ENCODE results near the gene TRIM28.

GRCh38 chr19:58552655-58553054, 8.8 kb downstream of the TRIM28 start:
- TF ChIP-seq MAX (IDR thresholded peaks at IDR 0.05) (no peak), TAF1 (IDR thresholded peaks at IDR 0.05; ENCODE audit: low read depth) (no peak), YY1 (IDR thresholded peaks at IDR 0.05; ENCODE audit: low read depth) (no peak), EGR1 (IDR thresholded peaks at IDR 0.05) (no peak), RAD21 (IDR thresholded peaks at IDR 0.05; ENCODE audit: low read depth) (no peak), CEBPB (IDR thresholded peaks at IDR 0.05) (no peak)
- TF ChIP-seq, protein P1, sequence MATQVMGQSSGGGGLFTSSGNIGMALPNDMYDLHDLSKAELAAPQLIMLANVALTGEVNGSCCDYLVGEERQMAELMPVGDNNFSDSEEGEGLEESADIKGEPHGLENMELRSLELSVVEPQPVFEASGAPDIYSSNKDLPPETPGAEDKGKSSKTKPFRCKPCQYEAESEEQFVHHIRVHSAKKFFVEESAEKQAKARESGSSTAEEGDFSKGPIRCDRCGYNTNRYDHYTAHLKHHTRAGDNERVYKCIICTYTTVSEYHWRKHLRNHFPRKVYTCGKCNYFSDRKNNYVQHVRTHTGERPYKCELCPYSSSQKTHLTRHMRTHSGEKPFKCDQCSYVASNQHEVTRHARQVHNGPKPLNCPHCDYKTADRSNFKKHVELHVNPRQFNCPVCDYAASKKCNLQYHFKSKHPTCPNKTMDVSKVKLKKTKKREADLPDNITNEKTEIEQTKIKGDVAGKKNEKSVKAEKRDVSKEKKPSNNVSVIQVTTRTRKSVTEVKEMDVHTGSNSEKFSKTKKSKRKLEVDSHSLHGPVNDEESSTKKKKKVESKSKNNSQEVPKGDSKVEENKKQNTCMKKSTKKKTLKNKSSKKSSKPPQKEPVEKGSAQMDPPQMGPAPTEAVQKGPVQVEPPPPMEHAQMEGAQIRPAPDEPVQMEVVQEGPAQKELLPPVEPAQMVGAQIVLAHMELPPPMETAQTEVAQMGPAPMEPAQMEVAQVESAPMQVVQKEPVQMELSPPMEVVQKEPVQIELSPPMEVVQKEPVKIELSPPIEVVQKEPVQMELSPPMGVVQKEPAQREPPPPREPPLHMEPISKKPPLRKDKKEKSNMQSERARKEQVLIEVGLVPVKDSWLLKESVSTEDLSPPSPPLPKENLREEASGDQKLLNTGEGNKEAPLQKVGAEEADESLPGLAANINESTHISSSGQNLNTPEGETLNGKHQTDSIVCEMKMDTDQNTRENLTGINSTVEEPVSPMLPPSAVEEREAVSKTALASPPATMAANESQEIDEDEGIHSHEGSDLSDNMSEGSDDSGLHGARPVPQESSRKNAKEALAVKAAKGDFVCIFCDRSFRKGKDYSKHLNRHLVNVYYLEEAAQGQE (IDR thresholded peaks at IDR 0.05; ENCODE audit: low read depth) = no peak
